HepG2 (cell line): ENCODE results near the gene SLC35E4. TPM values are rescaled to one million over a fixed set of nuclear protein-coding genes. Genes with fewer than 3 reads are reported as not detected.

ENCODE experiments used
- HCFC1 ChIP-seq: fragments of 150-350 bp; IDR thresholded peaks from 2 replicates; pipeline ENCODE4 v1.6.1; 2014; ENCODE audit warnings: low read depth, low read length
- HNF1A ChIP-seq, 2 experiments: sonication (generic) in 1 of 2; formaldehyde crosslinking in 1 of 2; IDR thresholded peaks; 2 replicates each; pipeline versions ENCODE4 v1.4.0 to v1.6.1; 2016 to 2020; ENCODE audit warnings: borderline replicate concordance in 1 of 2, low read depth in 1 of 2, mild to moderate bottlenecking in 1 of 2, missing genetic modification reagents in 1 of 2
- IRF9 ChIP-seq: sonication (generic); formaldehyde crosslinking; IDR thresholded peaks from 2 replicates; pipeline ENCODE4 v1.8.0; 2022; ENCODE audit warnings: missing genetic modification reagents, mild to moderate bottlenecking, borderline replicate concordance
- NFE2 ChIP-seq: sonication (generic); formaldehyde crosslinking; IDR thresholded peaks from 2 replicates; pipeline ENCODE4 v1.4.0; 2020; ENCODE audit warnings: missing genetic modification reagents
- RFX3 ChIP-seq: IDR thresholded peaks from 2 replicates; pipeline ENCODE4 v1.6.1; 2016; ENCODE audit warnings: missing biosample characterization, missing genetic modification reagents
- RNF2 ChIP-seq: fragments of 450-650 bp; conservative IDR thresholded peaks from 2 replicates; pipeline ENCODE4 v1.6.1; 2016; ENCODE audit warnings: low read depth
- TFAP4 ChIP-seq: sonication (generic); IDR thresholded peaks from 2 replicates; pipeline ENCODE4 v1.6.1; 2016; ENCODE audit warnings: low read depth, borderline replicate concordance
- THAP9 ChIP-seq: sonication (generic); formaldehyde crosslinking; IDR thresholded peaks from 2 replicates; pipeline ENCODE4; 2020; ENCODE audit warnings: missing genetic modification reagents, mild to moderate bottlenecking, borderline replicate concordance
- TRAFD1 ChIP-seq: sonication (generic); formaldehyde crosslinking; IDR thresholded peaks from 2 replicates; pipeline ENCODE4 v1.5.1; 2020; ENCODE audit warnings: missing genetic modification reagents, mild to moderate bottlenecking, borderline replicate concordance
- ZNF138 ChIP-seq: sonication (generic); formaldehyde crosslinking; IDR thresholded peaks from 2 replicates; pipeline ENCODE4 v1.5.0; 2020; ENCODE audit warnings: mild to moderate bottlenecking, low read depth, missing genetic modification reagents
- ZNF276 ChIP-seq: sonication (generic); formaldehyde crosslinking; IDR thresholded peaks from 2 replicates; pipeline ENCODE4 v1.4.0; 2020; ENCODE audit warnings: mild to moderate bottlenecking, low read depth, missing genetic modification reagents
- ZNF510 ChIP-seq: sonication (generic); formaldehyde crosslinking; IDR thresholded peaks from 2 replicates; pipeline ENCODE4 v1.4.0; 2020; ENCODE audit warnings: low read depth, mild to moderate bottlenecking, missing genetic modification reagents
- ZNF644 ChIP-seq: IDR thresholded peaks from 2 replicates; pipeline ENCODE4 v1.6.1; 2016; ENCODE audit warnings: low read depth
- ZNF720 ChIP-seq: sonication (generic); formaldehyde crosslinking; IDR thresholded peaks from 2 replicates; pipeline ENCODE4 v1.4.0; 2020; ENCODE audit warnings: missing genetic modification reagents
- polyA plus RNA-seq, 8 experiments: library from polyadenylated mRNA; depleted of rRNA in 3 of 8; stranded (reverse) in 7 of 8; unstranded in 1 of 8; fragments of >200 nt; fragmentation: Illumina TruSeq in 4 of 8; extraction: Trizol in 4 of 8; gene quantifications; 2 replicates each; pipeline versions ENCODE4 v1.2.1 to v1.2.3, GENCODE V29; 2011 to 2016; ENCODE audit warnings: low read depth in 4 of 8, missing spikeins in 1 of 8, mixed read lengths in 1 of 8; ENCODE audit not compliant: insufficient read depth in 1 of 8
- total RNA-seq, 5 experiments: library from RNA; depleted of rRNA; stranded (reverse); fragments of >200 nt; fragmentation: Illumina TruSeq; extraction: Trizol; gene quantifications; 2 replicates each; pipeline ENCODE4 v1.2.3, GENCODE V29; 2016; ENCODE audit warnings: low read depth in 1 of 5

Gene SLC35E4
- total and polyA plus RNA-seq, 2 of the 13 experiments (the other 11 are each of a cell fraction or from before 2014, with no cell fraction given) = 0.07 to 0.15 TPM

- peak; percentile 97 for TF ChIP-seq THAP9 (CRISPR knock-in tag)
- TF ChIP-seq ZNF138 (CRISPR knock-in tag) = no peak
- peak; percentile 98 for TF ChIP-seq RFX3 (CRISPR knock-in tag)
- TF ChIP-seq IRF9 (CRISPR knock-in tag) = peak; percentile 75; the same call in 1 of the 2 replicates
- TF ChIP-seq NFE2 = no peak
- peak; percentile 59; the same call in 1 of the 2 replicates for TF ChIP-seq HNF1A (IDR thresholded peaks at IDR 0.05; ENCODE audit: low read depth)
- peak; percentile 50; the same call in 1 of the 2 replicates for TF ChIP-seq HNF1A (CRISPR knock-in tag; IDR thresholded peaks at IDR 0.05; ENCODE audit: borderline replicate concordance)
- TF ChIP-seq RNF2 = peak; percentile 58; the same call in 1 of the 2 replicates
- peak; percentile 12; the same call in 1 of the 2 replicates for TF ChIP-seq TRAFD1
- no peak for TF ChIP-seq ZNF644 (CRISPR knock-in tag)
- 0 out of 2 replicates have a peak, but pooled peaks have one; percentile 64 for TF ChIP-seq ZNF276 (CRISPR knock-in tag)
- peak; percentile 47; the same call in 1 of the 2 replicates for TF ChIP-seq TFAP4
- no peak for TF ChIP-seq ZNF720 (CRISPR knock-in tag)
- TF ChIP-seq HCFC1 = peak; percentile 93
- TF ChIP-seq ZNF510 (CRISPR knock-in tag) = 0 out of 2 replicates have a peak, but pooled peaks have one; percentile 48
Measured at GRCh38 chr22:30591588-30592359, 43.8 kb upstream of the SLC35E4 start, which contains the start of gene PES1 (continued).
